GM23338 (cell line): ENCODE data around the gene S100A13. TPM values are rescaled to one million over a fixed set of nuclear protein-coding genes. Genes with fewer than 3 reads are reported as not detected.

Source experiments
- ATAC-seq: fragments of 200-7000 bp; cut with Tn5 transposase; 3 replicates; pipeline ENCODE4 v1.9.1; 2020
- DNase-seq: peaks from one replicate; pipeline ENCODE4 v3.0.0-alpha.2; 2015; ENCODE audit warnings: low spot score
- H2AFZ ChIP-seq: fragments of 200-600 bp; sonication (generic); 2 replicates; pipeline ENCODE4 v1.8.0; 2016; ENCODE audit warnings: antibody characterized with exemption, mild to moderate bottlenecking, moderate library complexity
- H3F3A ChIP-seq: fragments of 200-600 bp; sonication (generic); replicated peaks from 2 replicates; pipeline ENCODE4 v1.8.0; 2017; ENCODE audit warnings: antibody characterized with exemption, mixed run types, low read depth
- H3K27ac ChIP-seq: fragments of 200-600 bp; sonication (generic); 2 replicates; pipeline ENCODE4 v1.6.1; 2016; ENCODE audit warnings: low read depth
- H3K27me3 ChIP-seq: fragments of 200-600 bp; sonication (generic); 2 replicates; pipeline ENCODE4 v1.8.0; 2016; ENCODE audit warnings: mild to moderate bottlenecking, mixed run types, moderate library complexity; ENCODE audit not compliant: insufficient read depth
- H3K36me3 ChIP-seq: fragments of 200-600 bp; sonication (generic); 2 replicates; pipeline ENCODE4 v1.8.0; 2016; ENCODE audit warnings: mild to moderate bottlenecking; ENCODE audit not compliant: insufficient read depth
- H3K4me1 ChIP-seq: fragments of 200-600 bp; sonication (generic); 2 replicates; pipeline ENCODE4 v1.8.0; 2016; ENCODE audit warnings: mild to moderate bottlenecking, moderate library complexity; ENCODE audit not compliant: insufficient read depth
- H3K4me2 ChIP-seq: fragments of 200-600 bp; sonication (generic); 2 replicates; pipeline ENCODE4 v1.7.1; 2017; ENCODE audit warnings: mixed run types
- H3K4me3 ChIP-seq: fragments of 200-600 bp; sonication (generic); 2 replicates; pipeline ENCODE4 v1.6.1; 2016; ENCODE audit warnings: mixed run types
- H3K79me2 ChIP-seq: fragments of 200-600 bp; sonication (generic); replicated peaks from 2 replicates; pipeline ENCODE4 v1.8.0; 2017; ENCODE audit warnings: mild to moderate bottlenecking; ENCODE audit not compliant: insufficient read depth
- H3K9me2 ChIP-seq: fragments of 200-600 bp; sonication (generic); 2 replicates; pipeline ENCODE4 v1.8.0; 2017; ENCODE audit not compliant: insufficient read depth
- H4K20me1 ChIP-seq: fragments of 200-600 bp; sonication (generic); replicated peaks from 2 replicates; pipeline ENCODE4 v1.8.0; 2017; ENCODE audit warnings: mild to moderate bottlenecking; ENCODE audit not compliant: insufficient read depth
- H3K27ac Mint-ChIP-seq: 2 replicates; pipeline ENCODE4 v1.8.0; 2020; ENCODE audit warnings: inconsistent platforms, mild to moderate bottlenecking, moderate library complexity, mixed read lengths
- H3K27me3 Mint-ChIP-seq: 3 replicates; pipeline ENCODE4 v1.8.0; 2022; ENCODE audit warnings: low read depth, mild to moderate bottlenecking, moderate library complexity, mixed read lengths, inconsistent platforms; ENCODE audit not compliant: insufficient read depth, poor library complexity
- H3K36me3 Mint-ChIP-seq: 3 replicates; pipeline ENCODE4 v1.8.0; 2021; ENCODE audit warnings: low read depth, mild to moderate bottlenecking, inconsistent platforms, moderate library complexity, mixed read lengths
- H3K4me1 Mint-ChIP-seq: 3 replicates; pipeline ENCODE4 v1.8.0; 2020; ENCODE audit warnings: mild to moderate bottlenecking, inconsistent platforms, mixed read lengths
- H3K4me3 Mint-ChIP-seq: 3 replicates; pipeline ENCODE4 v1.8.0; 2021; ENCODE audit warnings: moderate library complexity, mild to moderate bottlenecking, inconsistent platforms, mixed read lengths
- H3K9me3 Mint-ChIP-seq: 3 replicates; pipeline ENCODE4 v1.8.0; 2020; ENCODE audit warnings: moderate library complexity, mild to moderate bottlenecking, inconsistent platforms, mixed read lengths
- JUNB ChIP-seq: IDR thresholded peaks from one replicate; pipeline ENCODE4 v1.6.1; 2016; ENCODE audit warnings: antibody characterized with exemption; ENCODE audit not compliant: unreplicated experiment
- ZNF331 ChIP-seq: fragments of 250-450 bp; sonication (Bioruptor Pico); IDR thresholded peaks from 2 replicates; pipeline ENCODE4 v1.5.0; 2020; ENCODE audit warnings: low read depth, mild to moderate bottlenecking, moderate library complexity
- polyA plus RNA-seq: library from polyadenylated mRNA; unstranded; fragments of >200 nt; fragmentation: Nextera tagmentation; extraction: Ambion mirVana; gene quantifications from 2 replicates; pipeline ENCODE4 v1.2.1, GENCODE V29; 2016
- total RNA-seq: library from RNA; depleted of rRNA; stranded (reverse); fragments of >200 nt; shearing (Covaris generic); gene quantifications from 2 replicates; pipeline ENCODE4 v1.2.3, GENCODE V29; 2014
- TF ChIP-seq, protein P1 (sequence below): fragments of 250-450 bp; sonication (Bioruptor Pico); IDR thresholded peaks from 2 replicates; pipeline ENCODE4 v1.5.0; 2020; ENCODE audit warnings: mild to moderate bottlenecking, moderate library complexity
- TF ChIP-seq, protein P2 (sequence below), 2 experiments: fragments of 200-600 bp in 1 of 2; sonication (generic) in 1 of 2; conservative IDR thresholded peaks; 2 replicates each; pipeline versions ENCODE4 v1.5.1 to v1.6.1; 2016 to 2017; ENCODE audit warnings: antibody characterized with exemption in 2 of 2, low read depth in 2 of 2, mild to moderate bottlenecking in 2 of 2, moderate library complexity in 1 of 2

The S100A13 gene
- total and polyA plus RNA-seq, 2 experiments from 2014 or later = 32.7 to 165 TPM

DNA sequence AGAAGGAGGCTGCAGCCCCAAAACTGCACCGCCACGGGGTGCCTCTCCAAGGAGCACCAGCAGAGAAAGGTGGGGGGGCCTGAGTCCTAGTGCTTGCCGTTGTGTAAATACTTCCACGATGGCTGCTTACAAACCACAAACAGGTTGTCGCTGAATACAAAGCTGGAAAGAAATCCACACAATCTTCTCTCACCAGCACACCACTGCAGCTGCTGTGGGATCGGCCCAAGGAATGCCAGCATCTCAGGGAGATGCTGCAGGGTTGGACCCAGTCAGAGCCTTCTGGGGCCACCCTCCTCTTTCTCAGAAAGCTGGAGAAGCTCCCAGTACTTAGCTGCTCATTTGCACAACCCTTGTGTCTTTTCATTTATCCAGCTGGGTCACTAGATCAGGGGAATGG lies 8.1 kb downstream of the S100A13 start:
- 0 out of 2 replicates have a peak, but pooled peaks cover 2% of the 10 kb centered on the region for H3F3A ChIP-seq
- H3K4me1 Mint-ChIP-seq = peaks cover 29% of the 10 kb centered on the region
- no peaks in the 10 kb centered on the region for H3K27me3 ChIP-seq

More for the DNA sequence above, 8.1 kb downstream of the S100A13 start:
- Histone ChIP-seq H4K20me1 (no peaks in the 10 kb centered on the region), H3K4me2 (no peak overlapping the region), H3K4me3 (no peak overlapping the region), H3K4me1 (peaks cover 13% of the 10 kb centered on the region), H3K36me3 (no peaks in the 10 kb centered on the region), H3K27ac (no peak overlapping the region), H3K9me2 (no peaks in the 10 kb centered on the region), H3K79me2 (no peaks in the 10 kb centered on the region), H2AFZ (no peak overlapping the region)
- TF ChIP-seq, protein P1, sequence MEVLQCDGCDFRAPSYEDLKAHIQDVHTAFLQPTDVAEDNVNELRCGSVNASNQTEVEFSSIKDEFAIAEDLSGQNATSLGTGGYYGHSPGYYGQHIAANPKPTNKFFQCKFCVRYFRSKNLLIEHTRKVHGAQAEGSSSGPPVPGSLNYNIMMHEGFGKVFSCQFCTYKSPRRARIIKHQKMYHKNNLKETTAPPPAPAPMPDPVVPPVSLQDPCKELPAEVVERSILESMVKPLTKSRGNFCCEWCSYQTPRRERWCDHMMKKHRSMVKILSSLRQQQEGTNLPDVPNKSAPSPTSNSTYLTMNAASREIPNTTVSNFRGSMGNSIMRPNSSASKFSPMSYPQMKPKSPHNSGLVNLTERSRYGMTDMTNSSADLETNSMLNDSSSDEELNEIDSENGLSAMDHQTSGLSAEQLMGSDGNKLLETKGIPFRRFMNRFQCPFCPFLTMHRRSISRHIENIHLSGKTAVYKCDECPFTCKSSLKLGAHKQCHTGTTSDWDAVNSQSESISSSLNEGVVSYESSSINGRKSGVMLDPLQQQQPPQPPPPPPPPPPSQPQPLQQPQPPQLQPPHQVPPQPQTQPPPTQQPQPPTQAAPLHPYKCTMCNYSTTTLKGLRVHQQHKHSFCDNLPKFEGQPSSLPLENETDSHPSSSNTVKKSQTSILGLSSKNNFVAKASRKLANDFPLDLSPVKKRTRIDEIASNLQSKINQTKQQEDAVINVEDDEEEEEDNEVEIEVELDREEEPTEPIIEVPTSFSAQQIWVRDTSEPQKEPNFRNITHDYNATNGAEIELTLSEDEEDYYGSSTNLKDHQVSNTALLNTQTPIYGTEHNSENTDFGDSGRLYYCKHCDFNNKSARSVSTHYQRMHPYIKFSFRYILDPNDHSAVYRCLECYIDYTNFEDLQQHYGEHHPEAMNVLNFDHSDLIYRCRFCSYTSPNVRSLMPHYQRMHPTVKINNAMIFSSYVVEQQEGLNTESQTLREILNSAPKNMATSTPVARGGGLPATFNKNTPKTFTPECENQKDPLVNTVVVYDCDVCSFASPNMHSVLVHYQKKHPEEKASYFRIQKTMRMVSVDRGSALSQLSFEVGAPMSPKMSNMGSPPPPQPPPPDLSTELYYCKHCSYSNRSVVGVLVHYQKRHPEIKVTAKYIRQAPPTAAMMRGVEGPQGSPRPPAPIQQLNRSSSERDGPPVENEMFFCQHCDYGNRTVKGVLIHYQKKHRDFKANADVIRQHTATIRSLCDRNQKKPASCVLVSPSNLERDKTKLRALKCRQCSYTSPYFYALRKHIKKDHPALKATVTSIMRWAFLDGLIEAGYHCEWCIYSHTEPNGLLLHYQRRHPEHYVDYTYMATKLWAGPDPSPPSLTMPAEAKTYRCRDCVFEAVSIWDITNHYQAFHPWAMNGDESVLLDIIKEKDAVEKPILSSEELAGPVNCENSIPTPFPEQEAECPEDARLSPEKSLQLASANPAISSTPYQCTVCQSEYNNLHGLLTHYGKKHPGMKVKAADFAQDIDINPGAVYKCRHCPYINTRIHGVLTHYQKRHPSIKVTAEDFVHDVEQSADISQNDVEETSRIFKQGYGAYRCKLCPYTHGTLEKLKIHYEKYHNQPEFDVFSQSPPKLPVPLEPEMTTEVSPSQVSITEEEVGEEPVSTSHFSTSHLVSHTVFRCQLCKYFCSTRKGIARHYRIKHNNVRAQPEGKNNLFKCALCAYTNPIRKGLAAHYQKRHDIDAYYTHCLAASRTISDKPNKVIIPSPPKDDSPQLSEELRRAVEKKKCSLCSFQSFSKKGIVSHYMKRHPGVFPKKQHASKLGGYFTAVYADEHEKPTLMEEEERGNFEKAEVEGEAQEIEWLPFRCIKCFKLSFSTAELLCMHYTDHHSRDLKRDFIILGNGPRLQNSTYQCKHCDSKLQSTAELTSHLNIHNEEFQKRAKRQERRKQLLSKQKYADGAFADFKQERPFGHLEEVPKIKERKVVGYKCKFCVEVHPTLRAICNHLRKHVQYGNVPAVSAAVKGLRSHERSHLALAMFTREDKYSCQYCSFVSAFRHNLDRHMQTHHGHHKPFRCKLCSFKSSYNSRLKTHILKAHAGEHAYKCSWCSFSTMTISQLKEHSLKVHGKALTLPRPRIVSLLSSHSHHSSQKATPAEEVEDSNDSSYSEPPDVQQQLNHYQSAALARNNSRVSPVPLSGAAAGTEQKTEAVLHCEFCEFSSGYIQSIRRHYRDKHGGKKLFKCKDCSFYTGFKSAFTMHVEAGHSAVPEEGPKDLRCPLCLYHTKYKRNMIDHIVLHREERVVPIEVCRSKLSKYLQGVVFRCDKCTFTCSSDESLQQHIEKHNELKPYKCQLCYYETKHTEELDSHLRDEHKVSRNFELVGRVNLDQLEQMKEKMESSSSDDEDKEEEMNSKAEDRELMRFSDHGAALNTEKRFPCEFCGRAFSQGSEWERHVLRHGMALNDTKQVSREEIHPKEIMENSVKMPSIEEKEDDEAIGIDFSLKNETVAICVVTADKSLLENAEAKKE = no peak
- TF ChIP-seq, protein P2, sequence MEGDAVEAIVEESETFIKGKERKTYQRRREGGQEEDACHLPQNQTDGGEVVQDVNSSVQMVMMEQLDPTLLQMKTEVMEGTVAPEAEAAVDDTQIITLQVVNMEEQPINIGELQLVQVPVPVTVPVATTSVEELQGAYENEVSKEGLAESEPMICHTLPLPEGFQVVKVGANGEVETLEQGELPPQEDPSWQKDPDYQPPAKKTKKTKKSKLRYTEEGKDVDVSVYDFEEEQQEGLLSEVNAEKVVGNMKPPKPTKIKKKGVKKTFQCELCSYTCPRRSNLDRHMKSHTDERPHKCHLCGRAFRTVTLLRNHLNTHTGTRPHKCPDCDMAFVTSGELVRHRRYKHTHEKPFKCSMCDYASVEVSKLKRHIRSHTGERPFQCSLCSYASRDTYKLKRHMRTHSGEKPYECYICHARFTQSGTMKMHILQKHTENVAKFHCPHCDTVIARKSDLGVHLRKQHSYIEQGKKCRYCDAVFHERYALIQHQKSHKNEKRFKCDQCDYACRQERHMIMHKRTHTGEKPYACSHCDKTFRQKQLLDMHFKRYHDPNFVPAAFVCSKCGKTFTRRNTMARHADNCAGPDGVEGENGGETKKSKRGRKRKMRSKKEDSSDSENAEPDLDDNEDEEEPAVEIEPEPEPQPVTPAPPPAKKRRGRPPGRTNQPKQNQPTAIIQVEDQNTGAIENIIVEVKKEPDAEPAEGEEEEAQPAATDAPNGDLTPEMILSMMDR (conservative IDR thresholded peaks at IDR 0.05; ENCODE audit: low read depth in 2 of 2) = no peak
- TF ChIP-seq JUNB (no peak), ZNF331 (CRISPR knock-in tag) (no peak)
- no peak overlapping the region for H3K4me3 Mint-ChIP-seq
- ATAC-seq = no peak
- no peak for DNase-seq
- H3K27me3 Mint-ChIP-seq = peaks cover 13% of the 10 kb centered on the region
- peaks cover 22% of the 10 kb centered on the region for H3K36me3 Mint-ChIP-seq
- H3K9me3 Mint-ChIP-seq = no peaks in the 10 kb centered on the region
- no peak overlapping the region for H3K27ac Mint-ChIP-seq
